Measurements from ENCODE around the gene SEMA6A. TPM values are rescaled to one million over a fixed set of nuclear protein-coding genes. Genes with fewer than 3 reads are reported as not detected.

The SEMA6A gene
- total and polyA plus RNA-seq, 2 experiments from 2014 or later = 13.2 to 27.6 TPM

- Histone ChIP-seq H3K4me1 (ENCODE audit: low read depth) (no peaks in the 10 kb centered on the region), H3K27ac (no peak overlapping the region), H3K9me3 (ENCODE audit: low read depth) (no peaks in the 10 kb centered on the region), H3K27me3 (no peaks in the 10 kb centered on the region), H3K36me3 (peaks cover 3% of the 10 kb centered on the region), H3K4me3 (no peak overlapping the region)
- TF ChIP-seq CTCF (IDR thresholded peaks at IDR 0.05; ENCODE audit: low read depth, low read length) = no peak
- no peak for DNase-seq (ENCODE audit: low read depth in 1 of 2, low spot score in 1 of 2)
Observed at GRCh38 chr5:116475338-116475737, 99.3 kb downstream of the SEMA6A start.

GRCh38 chr5:116473706-116474105, 100.9 kb downstream of the SEMA6A start:
- Histone ChIP-seq H3K4me3 (no peak overlapping the region), H3K9me3 (ENCODE audit: low read depth) (no peaks in the 10 kb centered on the region), H3K36me3 (no peaks in the 10 kb centered on the region), H3K27me3 (no peaks in the 10 kb centered on the region), H3K27ac (no peak overlapping the region), H3K4me1 (ENCODE audit: low read depth) (no peaks in the 10 kb centered on the region)
- no peak for DNase-seq (ENCODE audit: low read depth in 1 of 2, low spot score in 1 of 2)
- no peak for TF ChIP-seq CTCF (IDR thresholded peaks at IDR 0.05; ENCODE audit: low read depth, low read length)

- Histone ChIP-seq H3K27ac (no peak overlapping the region), H3K9me3 (ENCODE audit: low read depth) (no peaks in the 10 kb centered on the region), H3K36me3 (no peaks in the 10 kb centered on the region), H3K4me3 (no peak overlapping the region), H3K4me1 (ENCODE audit: low read depth) (no peaks in the 10 kb centered on the region), H3K27me3 (no peaks in the 10 kb centered on the region)
- no peak for TF ChIP-seq CTCF (IDR thresholded peaks at IDR 0.05; ENCODE audit: low read depth, low read length)
- DNase-seq (ENCODE audit: low read depth in 1 of 2, low spot score in 1 of 2) = no peak
Observed at GRCh38 chr5:116472274-116472673, 102.3 kb downstream of the SEMA6A start.

GRCh38 chr5:116469631-116470030, 105.0 kb downstream of the SEMA6A start:
- Histone ChIP-seq H3K4me1 (ENCODE audit: low read depth) (peaks cover 5% of the 10 kb centered on the region), H3K27me3 (no peaks in the 10 kb centered on the region), H3K27ac (no peak overlapping the region), H3K4me3 (no peak overlapping the region), H3K36me3 (no peaks in the 10 kb centered on the region), H3K9me3 (ENCODE audit: low read depth) (no peaks in the 10 kb centered on the region)
- no peak for DNase-seq (ENCODE audit: low read depth in 1 of 2, low spot score in 1 of 2)
- TF ChIP-seq CTCF (IDR thresholded peaks at IDR 0.05; ENCODE audit: low read depth, low read length) = no peak

GRCh38 chr5:116468583-116468982, 106.0 kb downstream of the SEMA6A start:
- no peak for TF ChIP-seq CTCF (IDR thresholded peaks at IDR 0.05; ENCODE audit: low read depth, low read length)
- H3K4me3 ChIP-seq = no peak overlapping the region

GRCh38 chr5:116467465-116467843, 107.2 kb downstream of the SEMA6A start:
- no peak for TF ChIP-seq CTCF (IDR thresholded peaks at IDR 0.05; ENCODE audit: low read depth, low read length)
- Histone ChIP-seq H3K36me3 (no peaks in the 10 kb centered on the region), H3K4me1 (ENCODE audit: low read depth) (peaks cover 22% of the 10 kb centered on the region), H3K4me3 (no peak overlapping the region), H3K27ac (no peak overlapping the region), H3K9me3 (ENCODE audit: low read depth) (no peaks in the 10 kb centered on the region), H3K27me3 (no peaks in the 10 kb centered on the region)
- no peak for DNase-seq (ENCODE audit: low read depth in 1 of 2, low spot score in 1 of 2)

More at GRCh38 chr5:116468583-116468982, 106.0 kb downstream of the SEMA6A start:
- DNase-seq (ENCODE audit: low read depth in 1 of 2, low spot score in 1 of 2) = no peak
- Histone ChIP-seq H3K9me3 (ENCODE audit: low read depth) (no peaks in the 10 kb centered on the region), H3K36me3 (no peaks in the 10 kb centered on the region), H3K27ac (no peak overlapping the region), H3K27me3 (no peaks in the 10 kb centered on the region), H3K4me1 (ENCODE audit: low read depth) (peaks cover 15% of the 10 kb centered on the region)

Measured in cardiac muscle cell (in vitro differentiated cells and primary cell).